Esophagus muscularis mucosa (tissue), 4 donors: ENCODE measurements around the gene ZBTB34. TPM values are rescaled to one million over a fixed set of nuclear protein-coding genes. Genes with fewer than 3 reads are reported as not detected.

Experiments
- DNase-seq: peaks from one replicate; pipeline ENCODE4 v3.0.0-alpha.2; 2017; ENCODE audit errors: extremely low spot score
- H3K27ac ChIP-seq, 4 donors: fragments of 200-600 bp; sonication (generic); replicated peaks in 1 of 4; 1 replicate in 3 of 4; 2 replicates in 1 of 4; pipeline ENCODE4 v1.5.1; 2016 to 2019; ENCODE audit warnings: mild to moderate bottlenecking in 1 of 4
- H3K27me3 ChIP-seq, 4 donors: fragments of 200-600 bp; sonication (generic); one replicate each; pipeline versions ENCODE4 v1.5.1 to v1.6.0; 2016 to 2019
- H3K36me3 ChIP-seq, 4 donors: fragments of 200-600 bp; sonication (generic); one replicate each; pipeline ENCODE4 v1.5.1; 2016 to 2019
- H3K4me1 ChIP-seq, 4 donors: fragments of 200-600 bp; sonication (generic); one replicate each; pipeline ENCODE4 v1.5.1; 2016 to 2019
- H3K4me3 ChIP-seq, 4 donors: fragments of 200-600 bp; sonication (generic); 1 replicate in 2 of 4; 2 replicates in 2 of 4; pipeline ENCODE4 v1.5.1; 2016 to 2019; ENCODE audit warnings: mild to moderate bottlenecking in 4 of 4, moderate library complexity in 1 of 4
- H3K9me3 ChIP-seq, 4 donors: fragments of 200-600 bp; sonication (generic); 1 replicate in 3 of 4; 2 replicates in 1 of 4; pipeline ENCODE4 v1.5.1; 2016 to 2019
- EP300 ChIP-seq: sonication (generic); formaldehyde crosslinking; IDR thresholded peaks from one replicate; pipeline ENCODE4 v1.6.1; 2017; ENCODE audit warnings: antibody characterized with exemption
- POLR2A ChIP-seq: fragments of 450-650 bp; IDR thresholded peaks from one replicate; pipeline ENCODE4 v1.6.1; 2017; ENCODE audit warnings: antibody characterized with exemption, moderate library complexity, mild to moderate bottlenecking, low read depth
- POLR2AphosphoS5 ChIP-seq, 2 donors: sonication (generic); formaldehyde crosslinking; IDR thresholded peaks; one replicate each; pipeline ENCODE4 v1.6.1; 2017; ENCODE audit warnings: antibody characterized with exemption in 2 of 2
- WGBS: methylation state at CpG from one replicate; pipeline ENCODE4 v1.1.5; 2018; 5-methylcytosine and 5-hydroxymethylcytosine counted together
- intact Hi-C: fragments of 100-400 bp; cut with DNase I; formaldehyde crosslinking; loops from one replicate; pipeline ENCODE4 v1.15.1; 2023
- total RNA-seq, 4 donors: library from RNA; depleted of rRNA; stranded (reverse); fragments of >200 nt; gene quantifications; one replicate each; pipeline versions ENCODE4 v1.1.0 to v1.2.1, GENCODE V29; 2016
- TF ChIP-seq, protein P1 (sequence below), 3 experiments: fragments of 200-600 bp in 2 of 3; fragments of 450-650 bp in 1 of 3; sonication (generic) in 2 of 3; IDR thresholded peaks; one replicate each; pipeline ENCODE4 v1.5.1; 2017 to 2019; ENCODE audit warnings: antibody characterized with exemption in 3 of 3, mild to moderate bottlenecking in 2 of 3, moderate library complexity in 1 of 3

Gene ZBTB34
- total RNA-seq, 4 donors from 2014 or later: 10.4 to 16.8 (median 12.6) TPM

DNA sequence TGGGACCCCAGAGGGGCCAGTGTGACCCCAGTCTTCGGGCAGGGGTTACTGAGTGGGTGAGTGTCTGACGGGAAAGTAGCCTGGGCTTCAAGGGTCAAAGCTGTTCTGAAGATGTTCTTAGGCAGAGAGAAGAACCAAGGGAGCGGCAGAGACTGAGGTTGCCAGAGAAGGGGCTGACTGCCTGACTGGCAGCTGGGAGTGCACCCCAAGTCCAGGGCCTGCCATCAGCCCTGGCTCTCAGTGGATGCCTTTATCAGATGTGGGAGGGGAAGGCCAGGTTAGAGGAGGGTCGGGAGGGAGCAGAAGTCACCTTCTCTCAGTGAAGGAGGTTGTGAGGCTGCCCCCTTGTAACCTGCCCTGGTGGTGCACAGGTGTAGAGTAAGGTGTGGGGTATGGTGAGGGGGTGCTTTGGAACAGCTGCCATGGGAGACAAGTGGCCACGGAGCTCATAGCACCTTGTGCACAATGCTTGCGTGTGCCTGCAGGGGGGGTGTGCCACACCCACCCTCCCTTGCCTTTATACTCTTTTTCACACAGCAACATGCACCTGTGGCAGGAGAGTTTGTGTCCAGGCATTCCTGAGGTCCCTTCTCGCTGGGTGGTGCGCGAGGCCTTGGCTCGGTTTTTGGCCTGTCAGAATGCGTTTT, 73.0 kb downstream of the ZBTB34 start:
- TF ChIP-seq EP300 (no peak), POLR2AphosphoS5 (IDR thresholded peaks at IDR 0.05) (no peak), POLR2A (no peak)
- TF ChIP-seq, protein P1, sequence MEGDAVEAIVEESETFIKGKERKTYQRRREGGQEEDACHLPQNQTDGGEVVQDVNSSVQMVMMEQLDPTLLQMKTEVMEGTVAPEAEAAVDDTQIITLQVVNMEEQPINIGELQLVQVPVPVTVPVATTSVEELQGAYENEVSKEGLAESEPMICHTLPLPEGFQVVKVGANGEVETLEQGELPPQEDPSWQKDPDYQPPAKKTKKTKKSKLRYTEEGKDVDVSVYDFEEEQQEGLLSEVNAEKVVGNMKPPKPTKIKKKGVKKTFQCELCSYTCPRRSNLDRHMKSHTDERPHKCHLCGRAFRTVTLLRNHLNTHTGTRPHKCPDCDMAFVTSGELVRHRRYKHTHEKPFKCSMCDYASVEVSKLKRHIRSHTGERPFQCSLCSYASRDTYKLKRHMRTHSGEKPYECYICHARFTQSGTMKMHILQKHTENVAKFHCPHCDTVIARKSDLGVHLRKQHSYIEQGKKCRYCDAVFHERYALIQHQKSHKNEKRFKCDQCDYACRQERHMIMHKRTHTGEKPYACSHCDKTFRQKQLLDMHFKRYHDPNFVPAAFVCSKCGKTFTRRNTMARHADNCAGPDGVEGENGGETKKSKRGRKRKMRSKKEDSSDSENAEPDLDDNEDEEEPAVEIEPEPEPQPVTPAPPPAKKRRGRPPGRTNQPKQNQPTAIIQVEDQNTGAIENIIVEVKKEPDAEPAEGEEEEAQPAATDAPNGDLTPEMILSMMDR (IDR thresholded peaks at IDR 0.05): no peak
- 87% methylated on average over 11 of the region's 11 CpGs for WGBS
- H3K9me3 ChIP-seq: no peaks in the 10 kb centered on the region
- no peak overlapping the region for H3K4me3 ChIP-seq
- H3K27me3 ChIP-seq: no peaks in the 10 kb centered on the region
- DNase-seq: no peak
- H3K4me1 ChIP-seq: no peaks in the 10 kb centered on the region
- no peaks in the 10 kb centered on the region for H3K36me3 ChIP-seq
- intact Hi-C loops: no loop called here
- no peak overlapping the region for H3K27ac ChIP-seq

DNA sequence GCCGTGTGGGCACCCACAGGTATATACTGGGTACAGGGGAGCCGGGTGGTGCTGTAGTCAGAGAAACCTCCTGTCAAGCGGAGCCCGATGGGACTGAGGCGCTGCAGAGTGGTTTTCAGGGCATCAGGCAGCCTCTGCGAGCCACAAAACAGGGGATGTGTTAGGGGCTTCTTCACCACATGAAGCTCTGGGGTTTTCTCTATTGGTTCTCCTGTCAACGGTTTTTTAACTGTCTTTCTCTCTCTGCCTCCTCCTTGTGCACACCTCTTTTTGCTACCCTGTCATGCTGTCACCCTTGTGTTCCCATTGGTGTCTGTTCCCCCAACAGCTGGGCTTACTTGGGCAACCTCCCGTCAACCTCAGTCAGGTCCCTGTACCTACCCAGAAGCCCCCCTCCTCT, 74.0 kb downstream of the ZBTB34 start:
- Histone ChIP-seq H3K27me3 (no peaks in the 10 kb centered on the region), H3K27ac (no peak overlapping the region), H3K4me1 (no peaks in the 10 kb centered on the region), H3K4me3 (no peak overlapping the region), H3K36me3 (no peaks in the 10 kb centered on the region), H3K9me3 (no peaks in the 10 kb centered on the region)
- TF ChIP-seq, protein P1 (IDR thresholded peaks at IDR 0.05): no peak
- TF ChIP-seq POLR2A: no peak
- TF ChIP-seq POLR2AphosphoS5 (IDR thresholded peaks at IDR 0.05): no peak
- no peak for TF ChIP-seq EP300
- DNase-seq: no peak
- 93% methylated on average over 8 of the region's 8 CpGs for WGBS
- intact Hi-C loops: no loop called here

Other genes starting within 250 kb of the ZBTB34 start
- under 1 TPM; under 0.01 to 0.66 (median 0.24) TPM for gene LMX1B, start 246.7 kb upstream of the ZBTB34 start, total RNA-seq
- 1 to 10 TPM; 8.7 to 9.9 (median 9.4) TPM for gene ZBTB43, start 55.6 kb upstream of the ZBTB34 start, total RNA-seq
- gene RALGPS1, start 54.1 kb downstream of the ZBTB34 start, total RNA-seq: 10 to 100 TPM in 2 of 4 donors, 1 to 10 TPM in 2; 4.6 to 11.9 (median 10.0) TPM